HG02763 (cell line): ENCODE measurements around the gene IDE.
"Not testable (repeated sequence)": the region's sequence is repeated elsewhere in the genome, so short reads cannot be mapped to it uniquely, and the experiment has no call there.

Source experiments
- ATAC-seq: cut with Tn5 transposase; IDR thresholded peaks from one replicate; pipeline ENCODE4 v1.9.1; 2021; ENCODE audit warnings: mild to moderate bottlenecking, moderate library complexity; ENCODE audit not compliant: unreplicated experiment

The IDE gene

DNA sequence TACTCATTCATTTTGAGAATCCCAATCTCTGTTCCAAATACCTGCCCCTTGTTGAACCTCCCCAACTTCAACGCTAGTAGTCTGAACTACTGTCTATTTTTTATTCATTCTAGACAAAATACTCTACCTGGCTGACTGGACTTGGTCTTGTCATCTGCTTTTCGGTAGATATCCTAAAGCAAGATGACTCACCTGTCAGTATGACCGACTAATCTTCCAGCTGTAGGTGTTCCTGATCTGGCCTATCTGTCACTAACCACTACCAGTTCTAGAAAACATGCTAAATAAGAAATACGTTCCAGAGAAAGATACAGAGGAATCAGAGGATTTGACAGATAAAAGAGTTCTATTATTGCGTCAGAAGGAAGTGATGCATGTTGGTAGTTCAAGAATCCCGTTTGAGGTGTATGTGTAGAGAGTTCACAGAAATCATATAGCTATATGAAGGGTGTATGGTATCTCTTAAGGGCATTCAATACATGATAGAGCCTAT is 81.1 kb downstream of the IDE start:
- no peak for ATAC-seq

DNA sequence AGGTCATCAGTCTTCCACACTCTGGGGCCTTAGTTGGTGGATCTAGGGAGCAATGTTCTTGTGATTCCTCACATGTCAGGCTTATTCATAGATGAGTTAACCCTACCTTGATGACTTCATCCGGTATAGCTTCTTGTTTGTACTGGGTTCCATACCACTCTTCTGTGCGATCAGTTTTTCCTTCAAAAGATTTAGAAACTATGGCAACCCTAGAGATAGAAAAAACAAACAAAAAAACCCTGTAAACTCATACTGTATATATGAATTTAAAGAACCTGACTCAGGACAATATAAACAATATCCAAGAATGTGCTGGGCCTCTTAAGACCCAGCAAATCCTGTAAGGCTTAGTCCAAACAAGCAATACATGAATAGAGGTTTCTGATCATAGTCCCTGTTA is 83.5 kb downstream of the IDE start:
- ATAC-seq, result no peak

DNA sequence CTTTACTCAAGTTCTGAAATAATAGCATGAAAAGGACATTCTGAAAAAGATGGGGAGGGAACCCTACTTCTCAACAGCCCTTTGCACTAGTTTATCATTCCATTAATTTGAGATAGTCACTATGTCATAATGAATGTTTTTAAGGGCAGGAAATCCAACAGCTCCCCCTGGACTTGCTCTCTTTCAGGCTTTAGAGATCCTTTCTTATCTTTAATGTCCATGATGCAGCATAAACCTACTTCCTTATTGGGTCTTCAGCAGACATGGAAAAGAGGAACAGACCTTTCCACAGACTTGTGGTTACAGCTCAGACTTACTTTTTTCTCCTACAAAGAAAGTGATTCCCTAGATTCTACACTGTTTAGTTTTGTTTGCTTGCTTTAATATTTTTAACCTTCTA is 87.3 kb downstream of the IDE start:
- ATAC-seq, result no peak

DNA sequence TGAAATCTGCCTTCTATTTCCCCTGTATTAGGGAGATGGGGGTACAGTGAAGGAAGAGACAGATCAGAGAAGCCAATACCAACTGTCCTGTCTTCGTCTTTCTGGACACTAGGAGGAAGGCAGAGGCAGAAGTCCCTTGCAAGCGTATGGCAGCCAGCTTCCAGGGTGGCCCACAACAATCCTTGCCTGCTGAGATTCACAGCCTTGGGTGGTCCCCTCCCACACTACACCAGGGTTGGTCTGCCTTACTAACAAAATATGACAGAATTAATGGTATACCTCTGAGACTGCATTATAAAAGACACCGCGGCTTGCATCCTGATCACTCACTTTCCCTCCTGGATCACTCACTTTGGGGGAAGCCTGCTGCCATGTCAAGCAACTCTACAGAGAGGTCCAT is 90.4 kb downstream of the IDE start:
- ATAC-seq, result no peak

DNA sequence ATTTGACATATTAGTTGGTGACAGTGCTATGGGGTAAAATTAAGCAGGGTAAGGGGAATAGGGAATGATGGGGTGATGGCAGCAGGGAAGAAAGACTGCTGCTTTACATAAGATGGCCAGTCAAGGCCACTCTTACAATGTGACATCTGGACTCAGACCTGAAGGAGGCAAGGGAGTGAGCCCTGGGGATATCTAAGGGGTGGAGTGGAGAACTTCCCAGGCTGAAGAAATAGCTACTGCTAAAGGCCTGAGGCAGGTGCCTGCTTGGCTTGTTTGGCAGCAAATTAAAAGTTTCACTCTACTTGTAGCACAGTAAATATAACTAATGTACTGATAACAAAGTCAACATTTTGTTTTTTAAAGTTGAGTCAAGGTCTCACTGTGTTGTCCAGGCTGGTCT is 93.5 kb downstream of the IDE start:
- no peak for ATAC-seq

DNA sequence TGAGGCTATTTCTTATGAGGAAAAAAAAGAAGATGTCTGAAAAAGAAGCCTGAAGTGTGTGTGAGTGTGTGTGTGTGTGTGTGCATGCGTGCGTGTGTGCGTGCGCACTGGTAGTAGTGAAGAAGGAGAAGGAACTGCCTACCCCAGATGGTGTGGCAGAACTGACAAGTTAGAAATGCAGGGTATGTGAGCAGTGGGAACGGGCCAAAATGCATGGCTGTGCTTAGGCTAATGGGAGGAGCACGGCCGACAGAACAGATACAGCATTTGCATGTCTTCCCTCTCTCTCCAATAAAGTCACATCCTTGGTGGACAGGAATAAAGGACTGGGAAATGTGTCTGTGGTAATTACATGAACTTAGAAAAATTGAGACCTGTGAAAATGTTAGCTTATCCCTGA is 94.3 kb downstream of the IDE start:
- no peak for ATAC-seq

DNA sequence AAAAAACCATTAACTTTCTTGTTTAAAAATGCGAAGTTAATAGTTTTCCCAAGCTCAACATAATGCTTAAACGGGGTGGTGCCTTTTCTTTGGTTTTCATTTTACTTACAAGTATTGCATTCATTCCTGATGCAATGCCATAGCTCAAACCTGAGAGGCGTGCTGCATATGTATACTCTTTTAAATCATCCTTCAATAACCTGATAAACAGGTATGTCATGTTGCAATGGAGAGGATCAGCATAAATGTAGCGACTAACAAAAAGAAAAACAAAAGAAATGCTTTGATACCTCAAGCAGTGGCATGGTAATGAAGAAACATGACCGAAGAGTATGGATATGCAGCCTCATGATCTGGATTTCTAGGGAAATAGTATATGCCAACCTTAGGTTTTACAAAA is 95.4 kb downstream of the IDE start:
- ATAC-seq, result no peak

DNA sequence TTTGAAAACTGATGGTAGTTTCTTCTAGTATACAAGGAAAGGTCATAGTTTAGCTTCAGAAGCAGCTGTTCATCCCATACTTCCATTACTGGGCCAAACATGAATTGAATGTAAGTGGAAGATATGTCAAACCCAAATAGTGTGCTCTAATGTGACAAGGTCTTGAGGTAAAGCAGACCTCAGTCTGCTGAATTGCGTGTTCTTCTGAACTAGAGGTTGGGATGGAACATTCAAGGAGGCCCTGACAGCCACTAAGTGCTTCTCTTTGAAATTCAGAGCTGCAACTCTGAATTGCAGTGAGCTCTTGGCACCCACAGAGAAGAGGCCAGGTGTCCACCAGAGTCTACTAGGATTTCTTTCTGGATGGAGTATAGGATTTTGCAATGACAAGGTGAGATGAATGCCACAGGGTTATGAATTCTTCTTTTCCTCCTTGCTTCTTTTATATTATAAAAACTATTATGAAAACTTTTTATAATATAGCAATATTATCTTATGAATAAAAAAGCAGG is 98.5 kb downstream of the IDE start:
- no peak for ATAC-seq

DNA sequence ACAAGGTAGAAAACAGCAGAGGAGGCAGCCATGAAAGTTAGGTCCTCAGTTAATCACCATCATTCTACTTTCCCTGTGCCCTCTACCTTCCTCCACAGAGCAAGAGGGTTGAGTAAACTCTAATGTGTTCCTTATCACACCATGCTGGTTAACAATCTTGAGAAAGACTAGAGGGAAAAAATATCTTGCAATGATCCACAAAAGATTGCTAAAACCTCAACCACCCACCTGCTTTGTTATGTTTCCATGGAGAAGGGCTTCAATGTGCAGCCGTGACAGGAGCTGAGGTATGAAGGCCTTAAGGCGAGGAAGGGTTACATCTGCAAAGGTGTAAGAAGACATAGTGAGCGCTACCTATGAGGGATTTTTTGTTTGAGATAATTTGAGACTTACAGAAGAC is 103.9 kb downstream of the IDE start:
- ATAC-seq, result no peak

DNA sequence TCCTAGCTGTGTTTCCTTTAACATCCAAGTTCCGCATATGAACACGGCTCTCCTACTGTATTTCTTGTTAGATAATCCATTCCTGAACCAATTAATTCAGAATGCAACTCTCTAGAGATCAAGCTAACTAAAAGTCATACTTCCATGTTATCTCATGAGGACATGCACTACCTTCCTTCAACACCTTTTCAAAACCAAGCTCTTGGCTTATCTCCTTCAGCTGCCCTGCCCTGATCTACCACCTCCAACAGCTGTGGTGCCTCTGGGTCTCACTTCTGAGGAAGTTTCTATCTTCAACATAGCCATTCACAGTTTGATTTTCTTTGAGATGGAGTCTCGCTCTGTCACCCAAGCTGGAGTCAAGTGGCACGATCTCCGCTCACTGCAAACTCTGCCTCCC is 109.5 kb downstream of the IDE start:
- ATAC-seq, result no peak

DNA sequence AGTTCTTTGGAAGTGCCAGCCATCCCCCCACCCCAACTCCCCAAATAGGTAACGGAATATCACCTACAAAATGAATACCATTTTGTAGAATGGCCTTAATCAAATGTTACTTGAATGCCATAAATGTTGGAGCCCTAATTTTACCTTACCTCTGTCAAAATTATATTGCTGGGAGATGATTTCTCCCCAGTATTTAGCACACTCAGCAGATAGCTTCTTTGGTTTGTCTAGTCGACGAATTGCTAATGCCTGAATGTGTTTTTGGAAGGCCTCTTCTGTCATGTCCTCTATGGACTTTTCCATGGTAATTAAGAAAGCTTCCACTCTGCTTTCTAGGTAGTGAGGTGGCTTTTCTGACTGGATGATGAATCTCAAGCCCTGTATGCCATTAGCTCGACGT is 110.3 kb downstream of the IDE start:
- ATAC-seq, result no peak

DNA sequence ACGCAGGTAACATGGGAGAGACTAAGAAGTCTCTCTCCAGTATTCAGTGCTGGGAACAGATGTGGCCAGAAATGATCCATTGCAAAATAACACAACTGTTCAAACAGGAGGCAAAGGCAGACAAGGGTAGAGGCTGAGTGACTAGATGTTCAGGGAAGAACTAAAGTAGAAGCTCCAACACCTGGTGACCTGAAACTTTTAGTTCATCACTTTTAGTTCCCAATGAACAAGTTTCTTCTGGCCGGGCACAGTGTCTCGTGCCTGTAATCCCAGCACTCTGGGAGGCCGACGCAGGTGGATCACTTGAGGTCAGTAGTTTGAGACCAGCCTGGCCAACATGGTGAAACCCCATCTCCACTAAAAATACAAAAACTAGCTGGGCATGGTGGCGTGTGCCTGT is 118.9 kb downstream of the IDE start:
- ATAC-seq, result not testable (repeated sequence)

DNA sequence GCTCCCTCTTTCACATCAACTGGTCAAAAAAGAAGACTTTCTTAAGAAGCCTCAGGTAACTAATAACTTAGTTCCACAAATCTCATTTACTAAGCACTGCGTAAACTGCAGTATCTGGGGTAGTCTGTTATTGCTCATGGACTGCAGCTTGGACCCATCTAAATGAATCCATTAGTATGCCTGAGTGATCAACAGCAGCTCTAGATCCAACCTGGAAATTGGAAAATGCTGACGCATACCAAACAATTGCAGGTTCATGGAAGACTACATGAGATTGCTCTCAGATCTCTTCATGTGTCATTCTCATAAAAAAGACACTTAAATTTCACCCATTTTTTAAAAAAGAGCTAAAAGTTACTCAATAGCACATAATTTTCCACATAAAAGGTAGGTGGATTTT is 121.6 kb downstream of the IDE start:
- ATAC-seq, result no peak

DNA sequence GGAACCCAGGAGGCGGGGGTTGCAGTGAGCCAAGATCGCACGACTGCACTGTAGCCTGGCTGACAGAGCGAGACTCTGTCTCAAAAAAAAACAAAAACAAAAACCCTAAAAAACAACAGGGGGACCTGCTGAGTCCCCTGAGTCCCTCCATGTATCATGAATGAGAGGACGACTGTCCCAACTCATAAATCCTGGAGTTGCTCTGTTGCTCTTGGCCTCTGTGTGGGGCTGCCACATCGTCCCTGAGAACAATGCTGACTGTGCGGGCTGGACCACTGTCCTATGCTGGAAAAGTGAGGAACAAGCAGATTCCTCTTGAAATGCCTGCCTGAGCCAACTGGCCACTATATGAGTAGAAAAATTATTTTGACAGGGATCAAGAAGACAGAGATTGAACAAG is 122.5 kb downstream of the IDE start:
- no peak for ATAC-seq

DNA sequence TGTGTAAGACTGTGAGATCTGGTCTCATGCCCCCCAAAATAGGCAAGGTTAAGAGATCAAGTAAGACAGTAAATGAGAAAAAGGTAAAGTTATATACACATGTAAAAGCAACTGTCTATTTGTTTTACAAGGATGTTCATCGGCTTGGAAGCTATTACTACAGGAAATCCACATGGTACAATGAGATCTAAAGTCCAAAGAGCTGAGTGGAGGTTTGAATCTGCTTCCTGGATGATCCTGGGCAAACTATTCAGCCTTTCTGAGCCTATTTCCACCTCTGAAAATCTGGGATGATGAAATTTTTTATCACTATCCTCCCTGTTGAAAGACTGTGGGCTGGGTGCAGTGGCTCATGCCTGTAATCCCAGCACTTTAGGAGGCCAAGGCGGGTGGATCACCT is 123.0 kb downstream of the IDE start:
- no peak for ATAC-seq

DNA sequence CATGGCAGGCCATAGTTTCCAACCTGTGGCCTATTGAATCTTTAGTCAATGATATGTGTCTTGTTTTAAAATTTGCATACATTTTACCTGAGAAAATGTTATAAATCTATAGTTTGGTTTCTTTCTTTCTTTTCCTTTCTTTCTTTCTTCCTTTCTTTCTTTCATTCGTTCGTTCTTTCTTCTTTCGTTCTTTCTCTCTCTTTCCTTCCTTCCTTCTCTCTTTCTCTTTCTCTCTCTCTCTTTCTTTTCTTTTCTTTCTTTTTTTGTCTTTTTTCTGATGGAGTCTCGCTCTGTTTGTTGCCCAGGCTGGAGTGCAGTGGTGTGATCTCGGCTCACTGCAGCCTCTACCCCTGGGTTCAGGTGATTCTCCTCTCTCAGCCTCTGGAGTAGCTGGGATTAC is 133.3 kb downstream of the IDE start:
- no peak for ATAC-seq

DNA sequence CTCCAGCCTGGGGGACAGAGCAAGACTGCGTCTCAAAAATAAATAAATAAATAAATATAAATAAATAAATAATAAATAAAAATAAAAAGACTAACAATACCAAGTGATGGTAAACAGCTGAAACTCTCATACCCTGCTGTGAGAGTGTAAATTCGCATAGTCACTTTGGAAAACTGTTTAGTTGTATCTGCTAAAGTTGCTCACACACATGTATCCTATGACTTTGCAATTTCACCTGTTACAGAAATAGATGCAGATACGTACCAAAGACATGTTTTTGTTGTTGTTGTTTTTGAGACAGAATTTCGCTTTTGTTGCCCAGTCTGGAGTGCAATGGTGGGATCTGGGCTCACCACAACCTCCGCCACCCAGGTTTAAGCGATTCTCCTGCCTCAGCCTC is 135.7 kb downstream of the IDE start:
- ATAC-seq, result no peak

DNA sequence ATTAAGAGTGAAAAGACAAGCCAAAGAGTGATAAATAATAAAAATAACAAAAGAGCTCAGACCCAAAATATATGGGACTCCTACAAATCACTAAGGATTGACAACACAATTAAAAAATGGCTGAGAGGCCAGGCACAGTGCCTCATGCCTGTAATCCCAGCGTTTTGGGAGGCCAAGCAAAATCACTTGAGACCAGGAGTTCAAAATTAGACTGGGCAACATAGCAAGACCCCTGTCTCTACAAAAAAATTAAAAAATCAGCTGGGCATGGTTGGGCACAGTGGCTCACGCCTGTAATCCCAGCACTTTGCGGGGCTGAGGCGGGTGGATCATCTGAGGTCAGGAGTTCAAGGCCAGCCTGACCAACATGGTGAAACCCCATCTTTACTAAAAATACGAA is 137.3 kb downstream of the IDE start:
- ATAC-seq, result no peak

DNA sequence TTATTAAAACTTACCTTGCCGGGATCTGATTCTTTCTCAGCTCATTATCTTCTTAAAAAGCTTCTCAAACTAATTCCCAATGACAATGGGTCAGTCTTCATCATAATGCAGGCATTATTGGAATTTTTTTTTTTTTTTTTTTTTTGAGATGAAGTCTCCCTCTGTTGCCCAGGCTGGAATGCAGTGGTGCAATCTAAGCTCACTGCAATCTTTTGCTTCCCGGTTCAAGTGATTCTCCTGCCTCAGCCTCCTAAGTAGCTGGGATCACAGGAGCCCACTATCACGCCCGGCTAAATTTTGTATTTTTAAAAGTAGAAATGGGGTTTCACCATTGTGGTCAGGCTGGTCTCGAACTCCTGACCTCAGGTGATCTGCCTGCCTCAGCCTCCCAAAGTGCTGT is 137.8 kb downstream of the IDE start:
- not testable (repeated sequence) for ATAC-seq

DNA sequence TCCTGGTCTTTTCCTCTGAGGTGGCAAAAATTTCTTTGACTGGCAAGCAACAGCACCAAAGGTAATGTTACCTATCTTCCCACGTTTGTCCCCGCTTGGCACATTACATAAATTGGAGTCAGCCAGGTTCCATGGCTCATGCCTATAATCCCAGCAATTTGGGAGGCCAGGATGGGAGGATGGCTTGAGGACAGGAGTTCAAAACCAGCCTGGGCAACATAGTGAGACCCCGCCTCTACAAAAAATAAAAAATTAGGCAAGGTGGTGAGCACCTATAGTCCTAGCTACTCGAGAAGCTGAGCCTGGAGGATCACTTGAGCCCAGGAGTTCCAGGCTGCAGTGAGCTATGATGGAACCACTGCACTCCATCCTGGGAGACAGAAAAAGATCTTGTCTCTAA is 139.5 kb downstream of the IDE start:
- no peak for ATAC-seq

DNA sequence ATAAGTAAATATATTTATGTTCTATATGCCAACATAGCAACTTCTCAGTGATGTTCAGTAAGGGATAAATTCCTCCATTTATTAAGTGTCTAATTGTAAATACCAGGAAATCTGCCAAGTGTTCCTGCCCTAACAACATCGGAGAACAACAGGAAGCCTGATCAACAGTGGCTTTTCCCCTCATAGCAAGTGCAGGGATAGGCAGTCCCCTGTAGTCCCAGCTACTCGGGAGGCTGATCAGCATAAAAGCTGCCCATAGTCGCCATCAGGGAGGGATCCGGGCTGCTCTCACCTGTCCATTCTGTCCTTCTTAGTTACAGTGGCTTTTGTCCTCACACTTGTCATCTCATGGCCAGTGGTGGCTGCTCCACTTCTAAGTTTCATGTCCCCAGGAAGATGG is 141.3 kb downstream of the IDE start:
- no peak for ATAC-seq

DNA sequence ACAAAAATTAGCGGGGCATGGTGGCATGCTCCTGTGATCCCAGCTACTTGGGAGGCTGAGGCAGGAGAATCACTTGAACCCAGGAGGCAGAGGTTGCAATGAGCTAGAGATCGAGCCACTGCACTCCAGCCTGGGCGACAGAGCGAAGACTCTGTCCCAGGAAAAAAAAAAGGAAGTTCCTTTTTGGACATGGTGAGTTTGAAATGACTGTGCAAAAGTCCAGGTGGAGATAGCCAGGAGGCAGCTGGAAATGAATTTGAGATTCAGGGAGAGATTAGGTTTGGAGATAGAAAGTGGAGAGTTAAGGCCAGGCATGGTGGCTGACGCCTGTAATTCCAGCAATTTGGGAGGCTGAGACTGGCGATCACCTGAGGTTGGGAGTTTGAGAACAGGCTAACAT is 143.8 kb downstream of the IDE start:
- no peak for ATAC-seq

DNA sequence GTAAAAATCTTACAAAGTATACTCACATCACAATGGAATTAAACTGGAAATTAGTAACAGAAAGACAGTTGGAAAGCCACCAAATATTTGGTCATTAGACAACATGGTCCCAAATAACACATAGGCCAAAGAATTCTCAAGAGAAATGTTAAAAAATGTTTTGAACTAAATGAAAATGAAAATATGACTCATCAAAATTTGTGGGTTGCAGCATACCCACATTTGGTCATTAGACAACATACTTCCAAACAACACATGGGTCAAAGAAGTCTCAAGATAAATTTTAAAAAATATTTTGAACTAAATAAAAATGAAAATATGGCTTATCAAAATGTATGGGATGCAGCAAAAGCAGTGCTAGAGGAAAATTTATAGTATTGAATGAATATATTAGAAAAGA is 152.3 kb downstream of the IDE start:
- no peak for ATAC-seq
